HL-60 (cell line): ENCODE results near the gene FAHD2A.
"Not testable (repeated sequence)": the region's sequence is repeated elsewhere in the genome, so short reads cannot be mapped to it uniquely, and the experiment has no call there.

Experiments
- SPI1 ChIP-seq: IDR thresholded peaks from 2 replicates; pipeline ENCODE4 v1.6.1; 2012; ENCODE audit warnings: low read depth, mild to moderate bottlenecking, borderline replicate concordance
- TF ChIP-seq, protein P1 (sequence below): IDR thresholded peaks from one replicate; pipeline ENCODE4 v1.5.1; 2011; ENCODE audit warnings: low read length, control low read depth, inconsistent platforms; ENCODE audit not compliant: insufficient read depth

DNA sequence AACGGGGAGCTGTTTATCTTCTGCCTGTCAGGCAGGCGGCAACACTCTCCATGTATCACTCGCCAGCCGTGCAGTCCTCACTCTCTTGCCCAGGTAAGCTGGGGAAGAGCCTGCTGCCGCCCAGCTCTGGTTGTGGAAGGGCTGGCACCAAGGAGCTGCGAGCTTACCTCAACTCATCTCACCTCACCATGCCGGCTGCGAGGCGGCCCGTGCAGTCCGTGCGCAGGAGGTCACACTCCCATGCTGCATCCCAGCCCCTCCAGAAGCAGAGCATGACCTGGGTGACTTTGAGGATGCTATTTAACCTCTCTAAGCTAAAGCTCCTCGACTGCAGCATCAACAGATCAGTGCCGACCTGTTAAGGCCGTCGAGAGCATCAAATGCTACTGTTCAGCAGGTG is 13.1 kb downstream of the FAHD2A start:
- TF ChIP-seq, protein P1, sequence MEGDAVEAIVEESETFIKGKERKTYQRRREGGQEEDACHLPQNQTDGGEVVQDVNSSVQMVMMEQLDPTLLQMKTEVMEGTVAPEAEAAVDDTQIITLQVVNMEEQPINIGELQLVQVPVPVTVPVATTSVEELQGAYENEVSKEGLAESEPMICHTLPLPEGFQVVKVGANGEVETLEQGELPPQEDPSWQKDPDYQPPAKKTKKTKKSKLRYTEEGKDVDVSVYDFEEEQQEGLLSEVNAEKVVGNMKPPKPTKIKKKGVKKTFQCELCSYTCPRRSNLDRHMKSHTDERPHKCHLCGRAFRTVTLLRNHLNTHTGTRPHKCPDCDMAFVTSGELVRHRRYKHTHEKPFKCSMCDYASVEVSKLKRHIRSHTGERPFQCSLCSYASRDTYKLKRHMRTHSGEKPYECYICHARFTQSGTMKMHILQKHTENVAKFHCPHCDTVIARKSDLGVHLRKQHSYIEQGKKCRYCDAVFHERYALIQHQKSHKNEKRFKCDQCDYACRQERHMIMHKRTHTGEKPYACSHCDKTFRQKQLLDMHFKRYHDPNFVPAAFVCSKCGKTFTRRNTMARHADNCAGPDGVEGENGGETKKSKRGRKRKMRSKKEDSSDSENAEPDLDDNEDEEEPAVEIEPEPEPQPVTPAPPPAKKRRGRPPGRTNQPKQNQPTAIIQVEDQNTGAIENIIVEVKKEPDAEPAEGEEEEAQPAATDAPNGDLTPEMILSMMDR = not testable (repeated sequence)
- not testable (repeated sequence) for TF ChIP-seq SPI1
